OCI-LY7 (cell line): ENCODE data around the gene POT1. TPM values are rescaled to one million over a fixed set of nuclear protein-coding genes. Genes with fewer than 3 reads are reported as not detected.

ENCODE experiments used
- BruUV-seq: library from RNA; stranded (reverse); fragments of 400-500 nt; replicated peaks from 2 replicates; lab custom pipeline; 2021; lab: Mats Ljungman, UMichigan
- CTCF ChIA-PET: fragments of 300-600 bp; sonication (Branson Sonifier 250); formaldehyde crosslinking; loops from one replicate; lab custom pipeline; 2022; ENCODE audit warnings: antibody characterized with exemption; ENCODE audit not compliant: unreplicated experiment; lab: Charles Lee
- POLR2A ChIA-PET: fragments of 300-600 bp; sonication (Branson Sonifier 250); formaldehyde crosslinking; loops from one replicate; lab custom pipeline; 2022; ENCODE audit warnings: antibody characterized with exemption; lab: Charles Lee
- DNase-seq: peaks from one replicate; pipeline ENCODE4 v3.0.0-alpha.2; 2015; ENCODE audit warnings: low spot score
- H2AFZ ChIP-seq: fragments of 200-600 bp; sonication (generic), shearing (Covaris generic); 2 replicates; pipeline ENCODE4 v1.6.1; 2014; ENCODE audit warnings: mild to moderate bottlenecking, antibody characterized with exemption, low read length, moderate library complexity
- H3K27ac ChIP-seq: fragments of 200-600 bp; sonication (generic); 2 replicates; pipeline ENCODE4 v1.5.1; 2014; ENCODE audit warnings: mixed run types, low read depth, mild to moderate bottlenecking, moderate library complexity, low read length, inconsistent platforms; ENCODE audit not compliant: poor library complexity, severe bottlenecking
- H3K36me3 ChIP-seq: fragments of 200-600 bp; sonication (generic); 2 replicates; pipeline ENCODE4 v1.6.1; 2014; ENCODE audit warnings: mild to moderate bottlenecking, antibody characterized with exemption, low read length, moderate library complexity, mixed read lengths; ENCODE audit not compliant: insufficient read depth
- H3K4me1 ChIP-seq: fragments of 200-600 bp; sonication (generic); 2 replicates; pipeline ENCODE4 v1.5.1; 2014; ENCODE audit warnings: mild to moderate bottlenecking, low read length; ENCODE audit not compliant: insufficient read depth, poor library complexity, severe bottlenecking
- H3K4me2 ChIP-seq: fragments of 200-600 bp; sonication (generic); 2 replicates; pipeline ENCODE4 v1.6.1; 2014; ENCODE audit warnings: mild to moderate bottlenecking, low read length
- H3K4me3 ChIP-seq: fragments of 200-600 bp; sonication (generic); 2 replicates; pipeline ENCODE4 v1.5.1; 2014; ENCODE audit warnings: mild to moderate bottlenecking, low read depth, low read length; ENCODE audit not compliant: poor library complexity, severe bottlenecking
- H3K79me2 ChIP-seq: fragments of 200-600 bp; sonication (generic); 2 replicates; pipeline ENCODE4 v1.6.1; 2016; ENCODE audit warnings: low read depth, mild to moderate bottlenecking, low read length, moderate library complexity, mixed read lengths; ENCODE audit not compliant: insufficient read depth
- H3K9me2 ChIP-seq: fragments of 200-600 bp; sonication (generic); 2 replicates; pipeline ENCODE4 v1.6.1; 2016; ENCODE audit warnings: mild to moderate bottlenecking, low read length, mixed read lengths; ENCODE audit not compliant: insufficient read depth
- H3K9me3 ChIP-seq: fragments of 200-600 bp; sonication (generic); 2 replicates; pipeline ENCODE4 v1.6.1; 2014; ENCODE audit warnings: mild to moderate bottlenecking, mixed run types, low read length, mixed read lengths
- H4K20me1 ChIP-seq: fragments of 200-600 bp; sonication (generic); 2 replicates; pipeline ENCODE4 v1.6.1; 2014; ENCODE audit warnings: mild to moderate bottlenecking, antibody characterized with exemption, low read length, moderate library complexity, mixed read lengths; ENCODE audit not compliant: insufficient read depth
- CTCF ChIP-seq: fragments of 200-600 bp; sonication (generic); conservative IDR thresholded peaks from 2 replicates; pipeline ENCODE4 v1.5.1; 2014; ENCODE audit warnings: mild to moderate bottlenecking, antibody characterized with exemption, low read length, moderate library complexity, mixed read lengths
- EZH2phosphoT487 ChIP-seq: fragments of 200-600 bp; sonication (generic); IDR thresholded peaks from 2 replicates; pipeline ENCODE4 v1.6.1; 2018; ENCODE audit warnings: low read depth, borderline replicate concordance, mild to moderate bottlenecking, mixed run types, antibody characterized with exemption, low read length, moderate library complexity, mixed read lengths
- intact Hi-C: fragments of 100-400 bp; cut with micrococcal nuclease; formaldehyde crosslinking; loops from one replicate; pipeline ENCODE4 v1.10.0; 2022; ENCODE audit not compliant: unreplicated experiment
- total RNA-seq, 2 experiments: library from RNA; depleted of rRNA in 1 of 2; stranded (reverse); fragments of >200 nt in 1 of 2; shearing (Covaris generic) in 1 of 2; gene quantifications; 2 replicates each; pipeline ENCODE4 v1.2.3, GENCODE V29; 2014 to 2022

The POT1 gene
- total RNA-seq, 2 experiments from 2014 or later: 34.7 to 46.5 TPM

GRCh38 chr7:124937076-124937475 lies 7.5 kb upstream of the POT1 start:
- no peaks in the 10 kb centered on the region for H3K36me3 ChIP-seq
- H3K4me3 ChIP-seq: no peak overlapping the region
- H3K9me2 ChIP-seq: no peaks in the 10 kb centered on the region
- CTCF ChIA-PET: no interaction called here
- no peak for DNase-seq
- no peaks in the 10 kb centered on the region for H3K79me2 ChIP-seq
- no peak overlapping the region for H3K27ac ChIP-seq
- intact Hi-C loops: no loop called here
- H3K9me3 ChIP-seq: no peaks in the 10 kb centered on the region
- no peaks in the 10 kb centered on the region for H3K4me1 ChIP-seq
- POLR2A ChIA-PET: no interaction called here
- no peaks in the 10 kb centered on the region for H4K20me1 ChIP-seq
- no TSS peak for BruUV-seq
- H2AFZ ChIP-seq: no peak overlapping the region
- no peak for TF ChIP-seq EZH2phosphoT487
- no peak for TF ChIP-seq CTCF
- H3K4me2 ChIP-seq: no peak overlapping the region

- no peak overlapping the region for H2AFZ ChIP-seq
- no peaks in the 10 kb centered on the region for H3K36me3 ChIP-seq
- no peaks in the 10 kb centered on the region for H3K9me2 ChIP-seq
- BruUV-seq: no TSS peak
- no peaks in the 10 kb centered on the region for H3K4me1 ChIP-seq
- no peak overlapping the region for H3K27ac ChIP-seq
- H3K4me2 ChIP-seq: no peak overlapping the region
- H3K9me3 ChIP-seq: no peaks in the 10 kb centered on the region
- POLR2A ChIA-PET: interaction anchor here (0.6 to 2.9 kb wide), 2 partner anchors 14 to 1365 kb away, joined by 3 to 10 read pairs; no protein-coding TSS in a partner anchor
- no peak overlapping the region for H3K4me3 ChIP-seq
- no peaks in the 10 kb centered on the region for H4K20me1 ChIP-seq
- H3K79me2 ChIP-seq: no peaks in the 10 kb centered on the region
- no peak for DNase-seq
- intact Hi-C loops: no loop called here
- no peak for TF ChIP-seq CTCF
- TF ChIP-seq EZH2phosphoT487: no peak
- CTCF ChIA-PET: no interaction called here
Measured at GRCh38 chr7:124934841-124935240, 5.2 kb upstream of the POT1 start.

GRCh38 chr7:124930655-124931597 lies 1.3 kb upstream of the POT1 start:
- Histone ChIP-seq H3K9me3 (no peaks in the 10 kb centered on the region), H3K9me2 (no peaks in the 10 kb centered on the region), H4K20me1 (no peaks in the 10 kb centered on the region; the same call in 1 of the 2 replicates), H2AFZ (no peak overlapping the region), H3K4me2 (no peak overlapping the region), H3K27ac (no peak overlapping the region), H3K4me3 (no peak overlapping the region), H3K4me1 (peaks cover 7% of the 10 kb centered on the region), H3K79me2 (peaks cover 29% of the 10 kb centered on the region), H3K36me3 (peaks cover 17% of the 10 kb centered on the region)
- no peak for DNase-seq
- BruUV-seq: no TSS peak
- intact Hi-C loops: no loop called here
- TF ChIP-seq EZH2phosphoT487 (no peak), CTCF (no peak)
- ChIA-PET CTCF (no interaction called here), POLR2A (interaction anchor here (0.6 to 3.0 kb wide), 3 partner anchors 9 to 1148 kb away, joined by 3 to 20 read pairs (median 3); no protein-coding TSS in a partner anchor)
